Activated T-cell treated with anti-CD3 and anti-CD28 coated beads, Interleukin-2, amount 50 U/mL, for 48 hours (primary cell): ENCODE data around the gene PRR12.
A peak's percentile ranks its signal among the peaks of the same experiment; 100 is the strongest.

ENCODE experiments used
- DNase-seq, 2 experiments: peaks; one replicate each; pipeline ENCODE4 v3.0.0-alpha.2; 2020

PRR12 gene

GRCh38 chr19:49667473-49667872, 76.5 kb downstream of the PRR12 start:
- no peak for DNase-seq

GRCh38 chr19:49669516-49669915, 78.5 kb downstream of the PRR12 start:
- no peak for DNase-seq

- DNase-seq, result peak; percentile 86 to 87
Measured at GRCh38 chr19:49672131-49672919, 81.3 kb downstream of the PRR12 start.
